Measurements from ENCODE around the gene CEMIP2. TPM values are rescaled to one million over a fixed set of nuclear protein-coding genes. Genes with fewer than 3 reads are reported as not detected.
"Not testable (repeated sequence)": the region's sequence is repeated elsewhere in the genome, so short reads cannot be mapped to it uniquely, and the experiment has no call there.

Gene CEMIP2
- total RNA-seq, 1 donor from 2014 or later: 9.3 TPM

DNA sequence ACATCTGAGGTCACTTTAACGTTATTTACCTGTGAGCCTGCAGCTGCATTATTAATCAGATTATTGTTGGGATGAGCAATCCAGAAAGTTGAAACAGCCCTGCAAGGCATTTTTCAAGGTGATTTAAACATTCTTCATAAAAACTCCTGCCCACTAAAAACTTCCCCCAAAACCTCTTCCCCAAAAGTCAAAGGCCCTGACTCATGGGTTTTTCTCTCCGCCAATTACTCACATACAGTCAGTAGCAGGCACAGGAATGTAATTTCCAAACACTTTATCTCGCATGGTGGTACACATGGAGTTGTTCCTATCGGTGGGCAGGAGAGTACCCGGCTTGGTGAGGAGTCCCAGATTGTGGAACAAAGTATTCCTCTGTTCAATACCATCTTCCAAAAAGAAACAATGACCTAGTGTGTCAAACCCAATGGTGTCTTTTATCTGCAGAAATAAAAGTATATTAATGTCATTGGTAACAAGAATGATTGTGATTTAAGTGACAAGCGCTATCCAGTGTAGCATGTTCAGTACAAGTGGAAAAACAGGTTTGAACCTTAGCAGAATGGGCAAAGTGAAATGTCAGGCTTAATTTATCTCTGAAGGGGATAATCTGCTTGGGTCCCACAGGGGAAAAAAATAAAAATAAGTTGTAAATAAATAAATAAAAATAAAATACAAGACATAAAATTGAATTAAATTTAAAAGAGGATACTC lies 38.3 kb downstream of the CEMIP2 start:
- intact Hi-C loops (cut with DNase I): no loop called here
- no peak for DNase-seq (ENCODE audit: missing footprints)
- ATAC-seq: no peak

DNA sequence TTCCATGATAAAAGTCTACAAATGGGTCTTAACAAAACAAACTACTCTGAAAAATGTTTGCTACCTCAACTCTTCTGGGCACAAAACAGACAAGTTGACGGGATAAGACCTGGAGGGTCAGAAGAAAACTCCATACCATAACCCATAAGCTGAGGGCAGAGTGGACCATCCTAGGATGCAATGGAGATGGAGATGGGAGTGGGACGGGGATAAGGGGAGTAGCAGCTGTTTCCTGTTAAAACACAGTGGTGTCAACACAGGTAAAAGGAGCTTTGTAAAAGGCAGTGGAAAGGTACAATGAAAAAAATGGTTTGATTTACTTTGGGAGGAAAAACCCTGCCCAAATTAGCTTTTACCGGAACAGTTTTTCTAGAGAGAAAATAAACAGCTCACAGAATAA lies 41.6 kb downstream of the CEMIP2 start:
- no peak for ATAC-seq
- no peak for DNase-seq (ENCODE audit: missing footprints)
- intact Hi-C loops (cut with DNase I): no loop called here

DNA sequence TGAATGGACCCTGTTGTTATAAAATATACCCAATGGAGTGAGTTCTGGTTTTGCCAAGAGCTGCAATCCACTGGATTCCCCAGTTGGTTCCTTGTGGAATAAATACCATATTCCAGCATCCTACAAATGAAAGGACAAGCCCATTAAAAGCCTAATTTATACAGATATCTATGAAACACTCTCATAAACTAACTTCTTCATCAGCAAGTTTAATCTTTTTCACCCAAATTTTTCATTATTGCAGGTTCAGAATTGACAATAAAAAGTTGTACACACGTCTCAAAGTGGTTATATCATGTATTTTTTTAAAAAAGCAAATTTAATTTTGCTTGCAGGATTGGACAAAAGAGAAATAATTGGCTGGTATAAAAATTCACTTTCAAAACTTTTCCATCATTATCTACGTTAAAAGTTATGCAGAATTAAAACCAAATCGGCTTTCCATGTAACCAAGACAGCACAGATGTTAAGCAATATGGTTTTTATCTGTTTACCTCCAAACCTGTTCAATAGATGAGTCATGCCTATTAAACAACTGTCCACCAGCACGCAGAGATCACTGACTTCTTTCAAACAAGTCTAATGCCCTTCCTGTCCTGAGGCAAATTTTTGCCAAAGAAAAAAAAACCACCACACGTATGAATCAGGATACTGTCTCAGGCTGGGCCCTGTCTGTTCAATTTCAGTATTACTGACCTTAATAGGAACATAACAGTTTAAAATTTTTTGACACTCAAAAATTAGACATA lies 42.5 kb downstream of the CEMIP2 start:
- no peak for ATAC-seq
- intact Hi-C loops (cut with DNase I): no loop called here
- DNase-seq (ENCODE audit: missing footprints): no peak

DNA sequence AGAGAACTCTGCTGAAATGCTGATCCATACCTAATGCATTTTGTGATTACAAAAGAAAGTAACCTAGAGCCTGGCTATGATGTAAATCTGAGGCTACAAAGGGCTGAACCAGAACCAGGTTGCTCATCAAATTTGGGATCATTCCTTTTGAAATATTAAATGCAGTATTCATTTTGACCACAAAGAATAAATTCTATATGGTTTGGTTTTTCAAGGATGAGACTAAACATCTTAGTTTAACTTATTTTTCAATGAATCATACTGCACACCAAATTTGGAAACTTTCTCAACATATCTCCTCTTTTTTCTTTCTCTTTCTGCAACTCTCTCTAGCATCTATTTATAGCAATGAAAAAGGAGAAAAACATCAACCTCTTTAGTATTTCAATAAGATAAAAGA lies 46.5 kb downstream of the CEMIP2 start:
- no peak for ATAC-seq
- no peak for DNase-seq (ENCODE audit: missing footprints)
- intact Hi-C loops (cut with DNase I): no loop called here

DNA sequence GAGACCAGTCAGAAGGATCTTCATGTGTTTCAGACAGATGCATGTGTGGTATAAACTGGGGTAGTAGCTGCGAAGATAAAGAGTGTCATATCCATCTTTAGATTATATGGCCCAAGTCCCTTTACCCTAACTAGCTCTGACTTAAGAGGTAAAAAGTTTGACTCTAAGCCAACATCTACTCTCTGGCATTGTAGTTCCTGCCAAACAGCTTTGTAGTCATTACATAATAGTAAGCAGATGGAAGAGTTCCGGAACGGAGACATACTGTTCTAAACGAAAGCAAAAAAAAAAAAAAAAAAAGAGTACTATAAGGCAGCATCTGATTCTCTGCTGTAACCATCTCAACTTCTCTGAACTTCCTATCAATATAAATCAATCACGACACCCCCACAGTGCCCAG lies 48.8 kb downstream of the CEMIP2 start:
- intact Hi-C loops (cut with DNase I): loop anchor here (5.0 kb wide), 2 partner anchors 48 to 112 kb away; partner anchors contain the start of gene CEMIP2
- ATAC-seq: peak; percentile 65

GRCh38 chr9:71719088-71719487 lies 49.2 kb downstream of the CEMIP2 start:
- ATAC-seq (no peak), DNase-seq (ENCODE audit: missing footprints) (no peak)
- intact Hi-C loops (cut with DNase I): loop anchor here (5.0 kb wide), 2 partner anchors 48 to 112 kb away; partner anchors contain the start of gene CEMIP2

More for the DNA sequence above, 48.8 kb downstream of the CEMIP2 start:
- DNase-seq (ENCODE audit: missing footprints): no peak

- DNase-seq (ENCODE audit: missing footprints): no peak
- intact Hi-C loops (cut with DNase I): loop anchor here (5.0 kb wide), 2 partner anchors 51 to 109 kb away; partner anchors contain the start of gene CEMIP2
These were observed 52.0 kb downstream of the CEMIP2 start for GRCh38 chr9:71716138-71716909.

DNA sequence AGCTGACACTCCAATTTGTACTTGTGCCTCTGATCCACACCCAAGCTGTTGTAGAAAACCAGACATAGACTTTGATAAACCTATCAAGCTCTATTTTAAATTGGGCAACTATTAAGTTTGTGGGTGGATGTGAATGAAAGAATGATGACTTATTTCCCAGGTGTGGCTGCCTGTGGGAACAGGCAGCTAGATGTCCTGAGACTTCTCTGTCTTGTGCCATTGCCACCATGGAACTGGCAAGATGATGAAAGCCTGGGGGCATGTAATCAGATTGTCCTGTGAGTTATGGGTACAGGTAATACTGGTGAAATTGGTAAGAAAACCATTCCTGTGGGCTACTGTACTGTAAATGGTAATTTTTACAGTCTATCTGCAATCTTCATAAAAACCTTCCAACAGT lies 57.5 kb downstream of the CEMIP2 start:
- no peak for ATAC-seq
- DNase-seq (ENCODE audit: missing footprints): no peak
- intact Hi-C loops (cut with DNase I): no loop called here

More at GRCh38 chr9:71716138-71716909, 52.0 kb downstream of the CEMIP2 start:
- ATAC-seq: no peak

DNA sequence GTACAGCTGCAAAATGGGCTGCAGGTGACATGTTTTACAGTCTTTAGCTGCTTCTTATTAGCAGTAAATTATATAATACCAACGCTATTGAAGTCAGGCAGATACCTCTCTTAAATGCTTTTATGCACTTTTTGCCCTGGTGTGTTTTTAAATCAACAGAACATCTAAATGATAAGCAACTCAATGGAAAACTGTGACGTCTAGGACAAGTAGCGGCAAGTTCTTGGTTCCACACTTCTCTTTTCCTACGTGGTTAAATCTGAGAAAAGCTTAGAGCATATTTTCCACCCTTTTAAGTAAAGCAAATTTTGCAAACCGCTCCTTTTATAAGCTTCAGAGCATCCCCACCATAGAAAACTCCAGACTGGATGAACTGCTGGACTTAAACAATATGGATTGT lies 58.1 kb downstream of the CEMIP2 start:
- DNase-seq (ENCODE audit: missing footprints) (no peak), ATAC-seq (no peak)
- intact Hi-C loops (cut with DNase I): no loop called here

DNA sequence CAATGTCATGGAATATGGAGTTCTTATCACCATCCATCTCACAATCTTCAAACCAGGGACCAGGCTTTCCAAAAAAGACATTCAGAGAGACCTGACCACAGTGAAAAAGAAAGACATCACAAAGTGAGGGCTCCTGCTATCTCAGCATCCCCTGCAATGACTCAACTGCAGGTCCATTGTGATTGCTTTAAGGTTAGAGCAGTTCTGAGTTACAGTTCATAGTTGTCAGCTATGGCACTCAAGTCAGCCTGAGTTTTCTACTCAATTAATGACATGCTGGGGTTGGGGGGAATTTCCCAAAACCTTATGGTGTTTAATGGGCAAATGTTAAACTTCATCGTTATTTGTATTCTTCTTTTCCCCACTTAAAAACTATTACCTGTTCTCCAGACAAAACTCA lies 58.9 kb downstream of the CEMIP2 start:
- ATAC-seq (no peak), DNase-seq (ENCODE audit: missing footprints) (no peak)
- intact Hi-C loops (cut with DNase I): no loop called here

DNA sequence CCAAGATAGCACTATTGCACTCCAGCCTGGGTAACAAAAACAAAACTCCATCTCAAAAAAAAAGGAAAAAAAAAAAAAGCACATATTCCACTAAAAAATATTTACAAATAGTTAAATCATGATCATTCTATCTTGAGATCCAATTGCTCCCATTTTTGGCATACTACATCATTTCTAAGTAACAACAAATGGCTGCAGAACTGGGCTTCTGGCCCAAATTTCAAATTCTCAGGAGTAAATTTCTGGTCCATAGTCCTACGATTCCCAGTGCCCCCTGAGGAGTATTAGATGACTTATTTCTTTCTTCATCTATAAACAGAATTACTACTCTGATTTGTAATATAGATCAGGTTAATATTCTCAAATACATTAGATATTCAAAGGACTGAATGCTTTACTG lies 62.1 kb downstream of the CEMIP2 start:
- no peak for DNase-seq (ENCODE audit: missing footprints)
- intact Hi-C loops (cut with DNase I): no loop called here
- no peak for ATAC-seq

DNA sequence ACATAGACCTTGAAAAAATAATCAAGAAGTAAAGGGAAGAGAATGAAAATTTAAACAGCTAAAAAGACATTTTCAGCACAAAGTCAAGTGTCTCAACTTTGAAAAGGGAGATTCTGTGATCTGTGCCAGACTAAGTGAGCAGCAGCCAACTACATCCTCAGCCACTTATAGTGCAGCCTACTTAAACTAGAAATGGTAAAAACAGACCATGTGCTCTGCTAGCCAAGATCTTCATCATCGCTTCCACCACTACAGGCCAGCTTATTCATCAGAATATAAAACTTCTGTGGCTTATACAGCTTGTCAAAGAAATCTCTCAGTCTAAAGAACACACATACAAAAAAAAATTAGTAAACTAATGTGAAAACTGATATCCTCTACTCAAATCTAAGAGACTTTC lies 63.5 kb downstream of the CEMIP2 start:
- ATAC-seq: no peak
- DNase-seq (ENCODE audit: missing footprints): no peak
- intact Hi-C loops (cut with DNase I): no loop called here

GRCh38 chr9:71703172-71703872 lies 65.0 kb downstream of the CEMIP2 start:
- intact Hi-C loops (cut with DNase I): no loop called here
- peak; percentile 68 for ATAC-seq
- DNase-seq (ENCODE audit: missing footprints): no peak

GRCh38 chr9:71697882-71698281 lies 70.4 kb downstream of the CEMIP2 start:
- intact Hi-C loops (cut with DNase I): no loop called here
- DNase-seq (ENCODE audit: missing footprints) (no peak), ATAC-seq (no peak)

- ATAC-seq (no peak), DNase-seq (ENCODE audit: missing footprints) (no peak)
- intact Hi-C loops (cut with DNase I): no loop called here
These were observed 74.0 kb downstream of the CEMIP2 start for GRCh38 chr9:71694332-71694731.

- no peak for DNase-seq (ENCODE audit: missing footprints)
- ATAC-seq: no peak
- intact Hi-C loops (cut with DNase I): no loop called here
These were observed 74.7 kb downstream of the CEMIP2 start for GRCh38 chr9:71693607-71694006.

GRCh38 chr9:71692337-71692736 lies 76.0 kb downstream of the CEMIP2 start:
- ATAC-seq: peak; percentile 72
- no peak for DNase-seq (ENCODE audit: missing footprints)
- intact Hi-C loops (cut with DNase I): no loop called here

DNA sequence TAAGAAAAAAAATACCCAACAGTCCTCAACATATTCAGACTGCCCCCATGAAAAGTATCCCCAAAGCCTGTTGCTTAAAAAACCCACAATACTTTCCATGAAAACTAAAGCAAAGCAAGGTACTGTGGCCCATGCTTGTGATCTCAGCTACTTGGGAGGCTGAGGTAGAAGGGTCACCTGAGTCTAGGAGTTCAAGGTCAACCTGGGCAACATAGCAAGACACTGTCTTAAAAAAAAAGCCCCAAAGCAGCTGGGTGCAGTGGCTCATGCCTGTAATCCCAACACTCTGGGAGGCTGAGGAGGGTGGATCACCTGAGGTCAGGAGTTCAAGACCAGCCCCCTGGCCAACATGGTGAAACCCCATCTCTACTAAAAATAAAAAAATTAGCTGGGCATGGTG lies 76.7 kb downstream of the CEMIP2 start:
- intact Hi-C loops (cut with DNase I); ATAC-seq; DNase-seq (ENCODE audit: missing footprints): not testable (repeated sequence)

Measured in Right ventricle myocardium inferior (tissue), 1 donor.